ENCODE measurements around the gene PPP1R1B. TPM values are rescaled to one million over a fixed set of nuclear protein-coding genes. Genes with fewer than 3 reads are reported as not detected.
"Not testable (repeated sequence)": the region's sequence is repeated elsewhere in the genome, so short reads cannot be mapped to it uniquely, and the experiment has no call there.

The PPP1R1B gene
- total RNA-seq, 1 donor from 2014 or later = not detected

- H3K4me3 Mint-ChIP-seq = no peak overlapping the region
- no peak overlapping the region for H3K27ac Mint-ChIP-seq
- DNase-seq (no peak), ATAC-seq (ENCODE audit: low read depth) (no peak)
- ChIA-PET POLR2A (no interaction called here), CTCF (no interaction called here)
- no peaks in the 10 kb centered on the region for H3K4me1 Mint-ChIP-seq
- TF ChIP-seq CTCF (IDR thresholded peaks at IDR 0.05) = no peak
- H3K36me3 Mint-ChIP-seq (ENCODE audit: low read depth) = no peaks in the 10 kb centered on the region
- no peaks in the 10 kb centered on the region for H3K9me3 Mint-ChIP-seq
- intact Hi-C loops (cut with micrococcal nuclease) = no loop called here
- H3K27me3 Mint-ChIP-seq = peaks cover 4% of the 10 kb centered on the region
Observed at GRCh38 chr17:39581071-39581758, 45.5 kb upstream of the PPP1R1B start.

- Mint-ChIP-seq H3K36me3 (ENCODE audit: low read depth) (no peaks in the 10 kb centered on the region), H3K4me3 (no peak overlapping the region), H3K9me3 (no peaks in the 10 kb centered on the region), H3K4me1 (no peaks in the 10 kb centered on the region), H3K27ac (no peak overlapping the region), H3K27me3 (peaks cover 4% of the 10 kb centered on the region)
- no peak for DNase-seq
- POLR2A ChIA-PET = no interaction called here
- CTCF ChIA-PET = no interaction called here
- no peak for TF ChIP-seq CTCF (IDR thresholded peaks at IDR 0.05)
- intact Hi-C loops (cut with micrococcal nuclease) = no loop called here
- ATAC-seq (ENCODE audit: low read depth) = no peak
Observed at GRCh38 chr17:39581759-39582085, 45.0 kb upstream of the PPP1R1B start.

GRCh38 chr17:39582658-39583057 is 44.1 kb upstream of the PPP1R1B start:
- TF ChIP-seq CTCF (IDR thresholded peaks at IDR 0.05) = no peak
- ATAC-seq (ENCODE audit: low read depth) = no peak
- Mint-ChIP-seq H3K4me3 (no peak overlapping the region), H3K27ac (no peak overlapping the region), H3K4me1 (no peaks in the 10 kb centered on the region), H3K9me3 (no peaks in the 10 kb centered on the region), H3K27me3 (peaks cover 4% of the 10 kb centered on the region), H3K36me3 (ENCODE audit: low read depth) (no peaks in the 10 kb centered on the region)
- no peak for DNase-seq
- ChIA-PET CTCF (interaction anchor here (1.8 kb wide), 1 partner anchor 39 kb away, joined by 4 read pairs; no protein-coding TSS in a partner anchor), POLR2A (no interaction called here)
- intact Hi-C loops (cut with micrococcal nuclease) = no loop called here

- not testable (repeated sequence) for H3K9me3 Mint-ChIP-seq
Observed at GRCh38 chr17:39590180-39590579, 36.6 kb upstream of the PPP1R1B start.

GRCh38 chr17:39591958-39592954 is 34.5 kb upstream of the PPP1R1B start:
- CTCF ChIA-PET = interaction anchor here (0.7 kb wide), 1 partner anchor 50 kb away, joined by 4 read pairs; no protein-coding TSS in a partner anchor
- Mint-ChIP-seq H3K4me3 (no peak overlapping the region), H3K9me3 (peaks cover 2% of the 10 kb centered on the region)

More at GRCh38 chr17:39590180-39590579, 36.6 kb upstream of the PPP1R1B start:
- H3K27ac Mint-ChIP-seq; ATAC-seq (ENCODE audit: low read depth); DNase-seq; CTCF ChIA-PET; H3K36me3 Mint-ChIP-seq (ENCODE audit: low read depth); H3K4me1 Mint-ChIP-seq; H3K4me3 Mint-ChIP-seq; intact Hi-C loops (cut with micrococcal nuclease); POLR2A ChIA-PET: not testable (repeated sequence)
- H3K27me3 Mint-ChIP-seq = peaks cover 33% of the 10 kb centered on the region

More at GRCh38 chr17:39591958-39592954, 34.5 kb upstream of the PPP1R1B start:
- no peak overlapping the region for H3K27ac Mint-ChIP-seq
- TF ChIP-seq CTCF (IDR thresholded peaks at IDR 0.05) = no peak
- peaks cover 5% of the 10 kb centered on the region for H3K4me1 Mint-ChIP-seq
- ATAC-seq (ENCODE audit: low read depth) (no peak), DNase-seq (no peak)
- no peaks in the 10 kb centered on the region for H3K36me3 Mint-ChIP-seq (ENCODE audit: low read depth)
- intact Hi-C loops (cut with micrococcal nuclease) = no loop called here
- H3K27me3 Mint-ChIP-seq = peaks cover 47% of the 10 kb centered on the region
- POLR2A ChIA-PET = interaction anchor here (0.5 to 0.6 kb wide), 2 partner anchors 123 to 527 kb away, joined by 3 to 4 read pairs; no protein-coding TSS in a partner anchor

Data from activated B cell treated with CpG ODN at 0.5 μM for 24 hours (primary cell).